ENCODE results near the gene OR10H4.

GRCh38 chr19:15995536-15995935 lies 46.7 kb downstream of the OR10H4 start:
- TF ChIP-seq CTCF (conservative IDR thresholded peaks at IDR 0.05) (no peak), ZFX (IDR thresholded peaks at IDR 0.05) (no peak)

All from C4-2B (cell line).